Dorsolateral prefrontal cortex (tissue), 118 donors: ENCODE results near the gene TSPAN32. TPM values are rescaled to one million over a fixed set of nuclear protein-coding genes. Genes with fewer than 3 reads are reported as not detected.

Experiments
- total RNA-seq, 120 experiments: library from RNA; stranded (reverse); gene quantifications; one replicate each; pipeline versions ENCODE4 v1.2.3 to v1.2.4, GENCODE V29; 2022

The TSPAN32 gene
- total RNA-seq, 120 experiments from 2014 or later, result 0.15 to 3.1 (median 0.73) TPM; not detected in 44

Other genes starting within 250 kb of the TSPAN32 start
- 100 to 1,000 TPM in 2 of 120 experiments, 10 to 100 TPM in 51, 1 to 10 TPM in 67; 1.8 to 139 (median 9.0) TPM for gene IGF2, start 162.6 kb upstream of the TSPAN32 start, total RNA-seq
- gene INS, start 140.8 kb upstream of the TSPAN32 start, total RNA-seq, result not detected
- 1 to 10 TPM in 23 of 120 experiments, under 1 TPM in 53, not detected in 44; 0.31 to 4.7 (median 0.72) TPM for gene TH, start 130.2 kb upstream of the TSPAN32 start, total RNA-seq
- gene ASCL2, start 31.4 kb upstream of the TSPAN32 start, total RNA-seq, result 1 to 10 TPM in 8 of 120 experiments, under 1 TPM in 87, not detected in 25; 0.21 to 1.7 (median 0.52) TPM
- gene C11orf21, start 95 bp upstream of the TSPAN32 start, total RNA-seq, result 1 to 10 TPM in 50 of 120 experiments, under 1 TPM in 68, not detected in 2; 0.21 to 4.0 (median 0.86) TPM
- gene CD81, start 75.3 kb downstream of the TSPAN32 start, total RNA-seq, result 100 to 1,000 TPM; 342 to 666 (median 436) TPM
- 10 to 100 TPM; 23.7 to 48.6 (median 34.3) TPM for gene TSSC4, start 98.7 kb downstream of the TSPAN32 start, total RNA-seq
- under 1 TPM in 11 of 120 experiments, not detected in 109; 0.10 to 0.21 (median 0.17) TPM for gene TRPM5, start 142.5 kb downstream of the TSPAN32 start, total RNA-seq
- gene KCNQ1, start 143.0 kb downstream of the TSPAN32 start, total RNA-seq, result 1 to 10 TPM in 111 of 120 experiments, under 1 TPM in 9; 0.39 to 6.7 (median 2.1) TPM